ENCODE data around the gene APCDD1. TPM values are rescaled to one million over a fixed set of nuclear protein-coding genes. Genes with fewer than 3 reads are reported as not detected.

APCDD1 gene
- total and polyA plus RNA-seq, 2 donors (not counting 1 experiment from before 2014, with no cell fraction given) = 15.3 to 17.3 TPM

DNA sequence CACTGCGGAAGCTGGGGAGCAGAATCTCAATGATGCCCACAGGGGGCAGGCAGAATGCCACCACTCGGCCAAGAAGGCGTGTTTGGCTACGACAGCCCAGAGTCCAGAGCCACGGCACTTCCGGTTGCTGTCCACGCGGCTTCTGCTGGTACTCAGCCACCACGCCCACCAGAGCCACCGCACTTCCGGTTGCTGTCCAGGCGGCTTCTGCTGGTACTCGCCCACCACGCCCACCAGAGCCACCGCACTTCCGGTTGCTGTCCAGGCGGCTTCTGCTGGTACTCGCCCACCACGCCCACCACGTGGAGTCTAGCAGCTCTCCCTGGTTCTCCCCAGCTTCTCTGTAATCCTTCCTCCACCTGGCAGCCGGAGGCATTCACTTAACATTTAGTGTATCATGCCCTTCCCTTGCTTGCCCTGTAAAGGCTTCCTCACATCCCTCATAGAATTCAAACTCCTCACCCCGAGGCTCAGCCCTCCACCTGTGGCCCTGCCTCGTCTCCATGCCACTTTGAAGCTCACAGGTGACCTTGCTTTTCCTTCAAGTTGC, 40.1 kb upstream of the APCDD1 start:
- H3K4me2 ChIP-seq (ENCODE audit: extremely low read depth, insufficient read depth, low read length) = no peak overlapping the region
- no peaks in the 10 kb centered on the region for H3K79me2 ChIP-seq (ENCODE audit: control insufficient read depth, insufficient read depth, low read length)
- no peaks in the 10 kb centered on the region for H3K4me1 ChIP-seq (ENCODE audit: control insufficient read depth, extremely low read depth, insufficient read depth, low read length)
- TF ChIP-seq EZH2 (IDR thresholded peaks at IDR 0.05; ENCODE audit: low read length, missing control alignments) = no peak
- TF ChIP-seq, protein P1, sequence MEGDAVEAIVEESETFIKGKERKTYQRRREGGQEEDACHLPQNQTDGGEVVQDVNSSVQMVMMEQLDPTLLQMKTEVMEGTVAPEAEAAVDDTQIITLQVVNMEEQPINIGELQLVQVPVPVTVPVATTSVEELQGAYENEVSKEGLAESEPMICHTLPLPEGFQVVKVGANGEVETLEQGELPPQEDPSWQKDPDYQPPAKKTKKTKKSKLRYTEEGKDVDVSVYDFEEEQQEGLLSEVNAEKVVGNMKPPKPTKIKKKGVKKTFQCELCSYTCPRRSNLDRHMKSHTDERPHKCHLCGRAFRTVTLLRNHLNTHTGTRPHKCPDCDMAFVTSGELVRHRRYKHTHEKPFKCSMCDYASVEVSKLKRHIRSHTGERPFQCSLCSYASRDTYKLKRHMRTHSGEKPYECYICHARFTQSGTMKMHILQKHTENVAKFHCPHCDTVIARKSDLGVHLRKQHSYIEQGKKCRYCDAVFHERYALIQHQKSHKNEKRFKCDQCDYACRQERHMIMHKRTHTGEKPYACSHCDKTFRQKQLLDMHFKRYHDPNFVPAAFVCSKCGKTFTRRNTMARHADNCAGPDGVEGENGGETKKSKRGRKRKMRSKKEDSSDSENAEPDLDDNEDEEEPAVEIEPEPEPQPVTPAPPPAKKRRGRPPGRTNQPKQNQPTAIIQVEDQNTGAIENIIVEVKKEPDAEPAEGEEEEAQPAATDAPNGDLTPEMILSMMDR (conservative IDR thresholded peaks at IDR 0.05 in 1 of 2, IDR thresholded peaks at IDR 0.05 in 1 of 2; ENCODE audit: low read depth in 1 of 2, low read length in 2 of 2) = no peak
- H4K20me1 ChIP-seq (ENCODE audit: control insufficient read depth, extremely low read depth, insufficient read depth, low read length) = no peaks in the 10 kb centered on the region
- no peak for DNase-seq (ENCODE audit: low read depth in 2 of 2)
- H3K27ac ChIP-seq (ENCODE audit: insufficient read depth, low read length) = no peak overlapping the region
- H3K9me3 ChIP-seq (ENCODE audit: control insufficient read depth, insufficient read depth, low read depth, low read length) = no peaks in the 10 kb centered on the region
- H3K9ac ChIP-seq (ENCODE audit: insufficient read depth, low read length) = no peak overlapping the region
- no peaks in the 10 kb centered on the region for H3K27me3 ChIP-seq (ENCODE audit: control insufficient read depth, insufficient read depth, low read length)
- H3K36me3 ChIP-seq (ENCODE audit: control insufficient read depth, insufficient read depth, low read length) = no peaks in the 10 kb centered on the region
- no peak overlapping the region for H2AFZ ChIP-seq (ENCODE audit: low read length)
- H3K4me3 ChIP-seq (replicated peaks in 1 of 4; ENCODE audit: control extremely low read depth in 1 of 4, insufficient read depth in 1 of 4, low read depth in 3 of 4, low read length in 4 of 4) = no peak overlapping the region

DNA sequence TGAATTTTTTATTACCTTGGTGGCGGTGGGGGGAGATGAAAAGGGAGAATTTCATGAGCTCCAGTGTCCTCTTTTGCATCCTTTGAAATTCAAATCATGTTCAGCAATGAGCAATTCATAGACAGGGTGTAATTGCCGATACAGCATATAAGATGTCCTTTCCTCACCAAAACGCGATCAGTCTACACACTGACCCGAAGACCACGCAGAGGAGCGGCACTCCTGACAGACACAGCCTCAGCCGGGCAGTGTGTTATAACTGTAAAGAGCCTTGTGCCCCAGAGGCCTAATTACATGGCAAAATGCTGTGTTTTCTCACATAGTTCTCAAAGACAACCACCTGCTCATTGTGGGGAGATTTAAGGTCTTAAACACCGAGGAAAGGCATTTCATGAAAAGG, 38.4 kb upstream of the APCDD1 start:
- Histone ChIP-seq H3K9me3 (ENCODE audit: control insufficient read depth, insufficient read depth, low read depth, low read length) (no peaks in the 10 kb centered on the region), H3K27me3 (ENCODE audit: control insufficient read depth, insufficient read depth, low read length) (no peaks in the 10 kb centered on the region), H3K4me1 (ENCODE audit: control insufficient read depth, extremely low read depth, insufficient read depth, low read length) (no peaks in the 10 kb centered on the region), H3K4me2 (ENCODE audit: extremely low read depth, insufficient read depth, low read length) (no peak overlapping the region), H3K4me3 (replicated peaks in 1 of 4; ENCODE audit: control extremely low read depth in 1 of 4, insufficient read depth in 1 of 4, low read depth in 3 of 4, low read length in 4 of 4) (no peak overlapping the region), H2AFZ (ENCODE audit: low read length) (no peak overlapping the region), H3K79me2 (ENCODE audit: control insufficient read depth, insufficient read depth, low read length) (no peaks in the 10 kb centered on the region), H4K20me1 (ENCODE audit: control insufficient read depth, extremely low read depth, insufficient read depth, low read length) (no peaks in the 10 kb centered on the region), H3K27ac (ENCODE audit: insufficient read depth, low read length) (no peak overlapping the region), H3K36me3 (ENCODE audit: control insufficient read depth, insufficient read depth, low read length) (no peaks in the 10 kb centered on the region), H3K9ac (ENCODE audit: insufficient read depth, low read length) (no peak overlapping the region)
- DNase-seq (ENCODE audit: low read depth in 2 of 2) = no peak
- TF ChIP-seq, protein P1 (conservative IDR thresholded peaks at IDR 0.05 in 1 of 2, IDR thresholded peaks at IDR 0.05 in 1 of 2; ENCODE audit: low read depth in 1 of 2, low read length in 2 of 2) = no peak
- no peak for TF ChIP-seq EZH2 (IDR thresholded peaks at IDR 0.05; ENCODE audit: low read length, missing control alignments)

DNA sequence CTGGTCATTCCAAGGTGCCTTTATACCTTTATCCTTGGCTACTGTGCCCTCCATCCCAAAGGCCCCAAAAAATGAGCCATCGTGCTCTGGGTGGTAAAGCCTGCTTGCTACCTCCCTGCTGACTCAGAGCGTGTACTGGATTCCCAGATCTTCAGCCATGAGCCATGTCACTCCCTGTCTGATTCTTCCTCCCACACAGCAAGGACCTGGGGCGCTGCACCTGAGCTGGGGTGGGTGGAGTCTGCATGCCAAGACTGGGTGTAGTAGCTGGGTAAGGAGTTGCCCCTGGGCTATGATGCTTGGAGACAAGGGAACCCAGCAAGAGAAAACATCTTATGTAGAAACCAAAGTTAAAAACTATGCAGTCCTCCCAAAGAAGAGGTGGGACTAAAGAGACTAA, 37.2 kb upstream of the APCDD1 start:
- Histone ChIP-seq H3K4me2 (ENCODE audit: extremely low read depth, insufficient read depth, low read length) (no peak overlapping the region), H3K36me3 (ENCODE audit: control insufficient read depth, insufficient read depth, low read length) (no peaks in the 10 kb centered on the region), H3K9ac (ENCODE audit: insufficient read depth, low read length) (no peak overlapping the region)

More for the DNA sequence above, 37.2 kb upstream of the APCDD1 start:
- TF ChIP-seq EZH2 (IDR thresholded peaks at IDR 0.05; ENCODE audit: low read length, missing control alignments) = no peak
- TF ChIP-seq, protein P1 (conservative IDR thresholded peaks at IDR 0.05 in 1 of 2, IDR thresholded peaks at IDR 0.05 in 1 of 2; ENCODE audit: low read depth in 1 of 2, low read length in 2 of 2) = no peak
- no peaks in the 10 kb centered on the region for H3K79me2 ChIP-seq (ENCODE audit: control insufficient read depth, insufficient read depth, low read length)
- no peak overlapping the region for H2AFZ ChIP-seq (ENCODE audit: low read length)
- H3K27me3 ChIP-seq (ENCODE audit: control insufficient read depth, insufficient read depth, low read length) = no peaks in the 10 kb centered on the region
- no peaks in the 10 kb centered on the region for H4K20me1 ChIP-seq (ENCODE audit: control insufficient read depth, extremely low read depth, insufficient read depth, low read length)
- no peak for DNase-seq (ENCODE audit: low read depth in 2 of 2)
- H3K27ac ChIP-seq (ENCODE audit: insufficient read depth, low read length) = no peak overlapping the region
- H3K4me1 ChIP-seq (ENCODE audit: control insufficient read depth, extremely low read depth, insufficient read depth, low read length) = peaks cover 5% of the 10 kb centered on the region
- no peak overlapping the region for H3K4me3 ChIP-seq (replicated peaks in 1 of 4; ENCODE audit: control extremely low read depth in 1 of 4, insufficient read depth in 1 of 4, low read depth in 3 of 4, low read length in 4 of 4)
- no peaks in the 10 kb centered on the region for H3K9me3 ChIP-seq (ENCODE audit: control insufficient read depth, insufficient read depth, low read depth, low read length)
